Measurements from ENCODE around the gene XRCC6.
A peak's percentile ranks its signal among the peaks of the same experiment; 100 is the strongest.
"Not testable (repeated sequence)": the region's sequence is repeated elsewhere in the genome, so short reads cannot be mapped to it uniquely, and the experiment has no call there.

Gene XRCC6

DNA sequence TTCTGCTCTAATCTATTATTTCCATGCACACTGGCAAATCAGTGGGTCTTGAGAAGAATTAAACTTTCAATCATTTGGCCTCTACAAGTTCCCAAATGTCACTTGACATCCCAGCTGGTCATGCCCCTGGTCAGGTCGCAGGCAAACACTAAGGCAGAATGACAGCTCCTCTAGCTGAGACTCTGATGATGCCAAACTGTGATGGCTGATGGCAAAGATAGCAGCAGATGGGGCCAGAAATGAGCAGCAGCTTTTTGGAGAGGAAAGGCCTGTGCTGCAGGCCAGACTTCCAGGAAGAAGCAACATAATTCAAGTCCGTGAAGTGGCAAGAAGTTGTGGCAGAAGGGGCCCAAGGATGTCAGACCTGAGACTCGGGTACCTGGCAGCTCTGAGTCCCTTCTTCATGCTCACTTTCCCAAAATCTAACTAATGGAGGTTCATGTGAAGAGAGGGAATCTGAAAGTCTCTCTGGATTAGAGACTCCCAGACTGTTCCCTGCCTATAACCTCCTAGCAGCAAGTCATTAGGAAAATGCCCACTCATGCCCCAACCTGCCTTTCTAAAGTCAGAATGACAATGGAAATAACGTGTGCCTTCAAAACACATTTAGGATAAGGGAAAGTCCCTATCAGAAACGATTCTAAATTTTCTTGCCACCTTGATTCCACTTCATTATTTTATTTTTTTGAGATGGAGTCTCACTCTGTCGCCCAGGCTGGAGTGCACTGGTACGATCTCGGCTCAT, 22.0 kb upstream of the XRCC6 start:
- no peak for DNase-seq (ENCODE audit: low spot score)

DNA sequence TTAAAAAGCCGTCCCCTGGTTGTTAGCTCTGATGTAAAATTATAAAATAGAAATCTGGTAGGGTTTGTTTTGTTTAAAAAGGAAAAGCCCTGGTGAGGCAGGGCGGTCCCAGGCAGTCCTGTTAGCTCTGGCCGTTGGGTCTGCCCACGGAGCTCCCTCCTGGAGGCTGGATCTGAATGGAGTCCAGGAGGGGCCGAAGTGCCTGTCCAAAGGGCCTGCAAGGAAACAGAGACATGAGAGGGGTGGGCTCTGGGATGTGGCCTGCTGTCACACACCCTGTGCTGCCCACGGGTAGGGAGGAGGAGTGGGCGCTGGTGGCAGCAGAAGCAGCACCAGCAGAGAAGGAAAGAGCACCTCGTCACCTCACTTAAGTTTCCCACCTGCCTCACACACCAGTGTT, 20.1 kb upstream of the XRCC6 start:
- no peak for DNase-seq (ENCODE audit: low spot score)

DNA sequence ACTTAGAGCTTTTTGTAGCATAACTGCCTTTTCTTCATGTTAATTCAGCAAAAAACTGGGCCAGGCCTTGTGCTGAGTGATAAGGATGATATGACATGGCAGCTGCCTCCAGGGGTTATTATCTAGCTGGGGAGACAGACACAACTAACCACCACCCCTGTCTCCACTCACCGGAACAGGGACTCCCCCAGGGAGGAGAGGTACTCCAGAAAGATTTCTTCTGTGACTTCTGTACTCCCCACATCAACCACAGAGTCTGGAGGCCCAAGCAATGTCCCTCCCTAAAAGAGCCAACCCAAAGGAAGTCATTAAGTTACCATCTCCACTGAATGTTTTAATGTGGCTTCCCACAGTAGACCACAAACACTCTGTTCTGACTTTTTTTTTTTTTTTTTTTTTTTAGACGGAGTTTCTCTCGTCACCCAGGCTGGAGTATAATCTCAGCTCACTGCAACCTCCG, 17.2 kb upstream of the XRCC6 start:
- no peak for DNase-seq (ENCODE audit: low spot score)

DNA sequence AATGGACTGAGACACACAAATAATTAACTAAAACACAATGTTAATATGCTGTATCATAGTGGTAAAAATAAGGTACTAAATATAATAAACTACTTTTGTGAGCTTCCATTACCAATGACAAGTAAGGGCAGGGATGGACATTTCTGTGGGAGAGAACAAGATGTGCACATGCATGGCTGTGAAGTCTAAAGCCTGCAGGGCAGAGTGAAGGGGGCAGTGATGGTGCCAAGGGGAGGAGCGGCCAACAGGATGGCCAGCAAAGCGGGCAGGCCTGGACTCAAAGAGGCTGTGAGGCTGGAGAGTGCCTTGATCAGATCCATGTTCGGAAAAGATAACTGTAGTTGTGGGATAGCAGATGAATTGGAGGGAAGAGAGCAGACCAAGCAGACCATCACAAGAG, 12.7 kb upstream of the XRCC6 start:
- no peak for DNase-seq (ENCODE audit: low spot score)

DNA sequence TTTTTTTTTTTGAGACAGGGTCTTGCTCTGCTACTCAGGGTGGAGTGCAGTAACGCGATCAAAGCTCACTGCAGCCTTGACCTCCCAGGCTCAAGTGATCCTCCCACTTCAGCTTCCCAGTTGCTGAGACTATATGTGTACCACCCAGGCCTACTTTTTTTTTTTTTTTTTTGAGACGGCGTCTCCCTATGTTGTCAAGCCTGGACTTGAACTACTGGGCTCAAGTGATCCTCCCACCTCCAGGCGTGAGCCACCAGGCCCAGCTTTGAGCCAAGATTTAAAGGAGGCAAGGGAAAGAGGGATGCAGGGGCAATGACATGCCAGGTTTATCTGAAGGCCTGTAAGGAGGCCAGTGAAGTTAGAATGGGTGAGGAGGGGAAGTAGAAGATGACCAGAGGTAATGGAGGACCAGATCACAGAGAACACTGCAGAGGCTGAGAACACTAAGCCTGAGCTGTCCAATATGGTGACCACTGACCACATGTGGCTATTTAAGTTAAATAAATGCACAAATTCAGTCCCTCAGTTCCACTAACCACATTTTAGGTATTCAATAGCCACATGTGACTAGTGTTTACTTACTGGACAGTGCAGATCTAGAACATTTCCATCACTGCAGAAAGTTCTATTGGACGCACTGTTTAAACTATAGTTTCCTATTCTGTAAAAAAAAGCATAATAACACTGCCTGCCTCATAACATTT, 8.3 kb upstream of the XRCC6 start:
- DNase-seq (ENCODE audit: low spot score): no peak

DNA sequence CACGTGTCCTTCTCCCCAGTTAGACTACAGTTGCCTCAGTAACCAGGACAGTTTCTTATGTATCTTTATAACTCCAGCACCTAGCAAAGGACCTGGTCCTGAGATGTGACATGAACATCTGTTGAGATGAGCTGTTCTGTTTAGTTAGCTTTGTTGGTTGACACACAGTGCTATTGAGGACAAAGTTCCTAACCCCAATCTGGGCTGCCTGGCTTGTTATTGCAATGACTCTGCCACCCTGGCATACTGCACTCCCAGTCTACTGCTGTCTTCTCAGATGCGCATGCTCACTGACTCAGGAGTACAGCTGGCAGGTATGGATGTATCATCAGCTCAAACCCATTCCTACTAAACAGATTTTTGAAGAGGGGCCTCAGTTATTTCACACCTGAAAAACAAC, 7.6 kb upstream of the XRCC6 start:
- DNase-seq (ENCODE audit: low spot score): peak; percentile 15

DNA sequence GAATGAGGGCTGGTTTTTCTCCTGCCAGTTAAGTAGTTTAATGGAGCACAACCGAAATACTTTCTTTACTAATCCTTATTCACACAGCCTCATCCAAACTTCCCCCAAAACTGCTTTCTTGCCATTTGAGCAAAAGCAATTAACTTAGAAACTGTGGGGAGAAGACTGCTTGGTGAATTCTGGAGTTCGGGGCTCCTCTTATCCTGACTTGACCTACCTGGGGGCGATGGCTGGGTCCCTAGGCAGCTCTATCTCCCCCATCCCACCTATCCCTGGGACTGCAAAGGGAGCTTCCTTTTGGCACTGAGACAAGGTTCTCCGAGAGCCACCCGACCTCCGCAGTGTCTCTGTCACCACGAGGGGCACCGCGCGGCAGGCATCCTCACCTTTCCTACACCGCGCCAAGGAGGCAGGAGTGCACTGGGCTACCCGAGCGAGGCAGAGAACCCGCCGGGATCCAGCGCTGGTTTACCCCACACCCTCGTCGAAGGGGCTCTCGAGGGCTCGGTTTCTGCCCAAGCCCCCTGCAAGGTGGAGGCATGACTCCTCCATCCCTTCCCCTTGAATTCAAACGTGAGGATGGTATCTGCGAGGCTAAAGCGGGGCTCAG, 1.0 kb upstream of the XRCC6 start:
- peak; percentile 20 for DNase-seq (ENCODE audit: low spot score)

DNA sequence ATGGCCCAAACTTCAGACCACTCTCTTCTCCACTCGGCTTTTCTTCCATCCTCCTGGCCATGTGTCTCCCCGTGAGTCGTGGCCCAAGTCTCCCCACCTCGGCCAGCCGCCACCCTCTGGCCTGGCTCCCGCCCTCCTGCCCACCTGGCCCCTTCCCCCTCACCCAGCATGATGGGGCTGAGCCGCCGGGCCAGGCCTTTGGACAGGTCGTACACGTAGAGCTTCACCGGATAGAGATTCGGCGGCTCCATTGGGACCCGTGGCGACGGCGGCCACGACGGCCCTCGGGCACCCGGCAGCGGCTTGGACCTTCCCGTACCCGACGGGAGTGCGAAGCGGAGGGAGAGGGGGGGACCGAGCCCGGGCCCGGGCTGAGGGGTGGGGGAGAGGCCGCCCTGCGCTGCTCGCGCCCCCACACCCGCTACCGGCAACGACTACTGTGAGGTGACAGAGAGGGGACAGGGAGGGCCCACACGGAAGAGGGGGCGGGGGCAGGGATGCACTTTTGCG, 451 bp upstream of the XRCC6 start, which contains the start of gene DESI1:
DESI1 (minus strand) TSS at position 455 of the 510 bp plus-strand sequence; CDS start at position 251, 204 bp downstream.
- DNase-seq (ENCODE audit: low spot score): no peak

DNA sequence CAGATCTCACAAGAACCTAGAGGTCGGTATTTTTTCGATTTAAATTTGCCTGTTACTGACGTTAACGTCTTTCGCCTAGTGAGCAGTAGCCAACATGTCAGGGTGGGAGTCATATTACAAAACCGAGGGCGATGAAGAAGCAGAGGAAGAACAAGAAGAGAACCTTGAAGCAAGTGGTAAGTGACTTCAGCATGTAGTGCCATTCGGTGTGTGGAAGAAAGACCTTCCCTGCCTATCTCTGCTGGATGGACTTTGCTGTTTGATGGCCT, 750 bp downstream of the XRCC6 start:
- no peak for DNase-seq (ENCODE audit: low spot score)

DNA sequence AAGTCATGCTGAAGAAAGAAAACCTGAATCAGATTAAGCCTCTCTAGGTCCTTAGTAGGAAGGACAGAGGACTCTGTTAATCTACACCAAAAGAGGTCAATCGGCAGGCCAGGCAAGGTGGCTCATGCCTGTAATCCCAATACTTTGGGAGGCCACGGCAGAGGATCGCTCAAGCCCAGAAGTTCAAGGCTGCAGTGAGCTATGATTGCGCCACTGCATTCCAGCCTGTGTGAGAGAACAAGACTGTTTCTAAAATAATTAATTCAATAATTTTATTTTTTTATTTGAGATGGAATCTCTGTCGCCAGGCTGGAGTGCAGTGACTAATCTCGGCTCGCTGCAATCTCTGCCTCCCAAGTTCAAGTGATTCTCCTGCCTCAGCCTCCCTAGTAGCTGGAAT, 4.5 kb downstream of the XRCC6 start:
- DNase-seq (ENCODE audit: low spot score): no peak

DNA sequence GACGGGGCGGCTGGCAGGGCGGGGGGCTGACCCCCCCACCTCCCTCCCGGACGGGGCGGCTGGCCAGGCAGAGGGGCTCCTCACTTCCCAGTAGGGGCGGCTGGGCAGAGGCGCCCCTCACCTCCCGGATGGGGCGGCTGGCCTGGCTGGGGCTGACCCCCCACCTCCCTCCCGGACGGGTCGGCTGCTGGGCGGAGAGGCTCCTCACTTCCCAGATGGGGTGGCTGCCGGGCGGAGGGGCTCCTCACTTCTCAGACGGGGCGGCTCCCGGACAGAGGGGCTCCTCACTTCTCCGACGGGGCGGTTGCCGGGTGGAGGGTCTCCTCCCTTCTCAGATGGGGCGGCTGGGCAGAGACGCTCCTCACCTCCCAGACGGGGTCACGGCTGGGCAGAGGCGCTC, 10.0 kb downstream of the XRCC6 start:
- DNase-seq (ENCODE audit: low spot score): not testable (repeated sequence)

DNA sequence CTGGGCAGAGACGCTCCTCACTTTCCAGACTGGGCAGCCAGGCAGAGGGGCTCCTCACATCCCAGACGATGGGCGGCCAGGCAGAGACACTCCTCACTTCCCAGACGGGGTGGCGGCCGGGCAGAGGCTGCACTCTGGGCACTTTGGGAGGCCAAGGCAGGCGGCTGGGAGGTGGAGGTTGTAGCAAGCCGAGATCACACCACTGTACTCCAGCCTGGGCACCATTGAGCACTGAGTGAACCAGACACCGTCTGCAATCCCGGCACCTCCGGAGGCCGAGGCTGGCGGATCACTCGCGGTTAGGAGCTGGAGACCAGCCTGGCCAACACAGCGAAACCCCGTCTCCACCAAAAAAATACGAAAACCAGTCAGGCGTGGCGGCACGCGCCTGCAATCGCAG, 10.5 kb downstream of the XRCC6 start:
- DNase-seq (ENCODE audit: low spot score): not testable (repeated sequence)

DNA sequence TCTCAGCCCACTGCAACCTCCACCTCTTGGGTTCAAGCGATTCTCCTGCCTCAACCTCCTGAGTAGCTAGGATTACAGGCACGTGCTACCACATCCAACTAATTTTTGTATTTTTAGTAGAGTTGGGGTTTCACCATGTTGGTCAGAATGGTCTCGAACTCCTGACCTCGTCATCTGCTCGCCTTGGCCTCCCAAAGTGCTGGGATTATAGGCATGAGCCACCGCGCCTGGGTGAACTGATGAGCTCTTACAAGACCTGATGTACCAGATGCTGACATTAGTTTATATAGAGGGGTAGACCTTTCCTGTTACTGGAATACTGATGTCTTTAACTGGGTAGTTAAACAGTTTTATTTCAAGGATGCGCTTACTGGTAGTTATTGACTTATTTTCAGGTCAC, 13.5 kb downstream of the XRCC6 start:
- not testable (repeated sequence) for DNase-seq (ENCODE audit: low spot score)

DNA sequence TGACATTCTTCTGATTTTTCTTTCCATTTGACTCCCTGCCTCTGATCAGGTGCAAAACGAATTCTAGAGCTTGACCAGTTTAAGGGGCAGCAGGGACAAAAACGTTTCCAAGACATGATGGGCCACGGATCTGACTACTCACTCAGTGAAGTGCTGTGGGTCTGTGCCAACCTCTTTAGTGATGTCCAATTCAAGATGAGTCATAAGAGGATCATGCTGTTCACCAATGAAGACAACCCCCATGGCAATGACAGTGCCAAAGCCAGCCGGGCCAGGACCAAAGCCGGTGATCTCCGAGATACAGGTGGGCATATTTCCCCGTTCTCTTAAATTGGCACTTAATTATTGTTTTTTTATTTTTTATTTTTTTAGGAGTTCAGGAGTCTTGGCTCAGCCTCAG, 15.4 kb downstream of the XRCC6 start:
- peak; percentile 28 for DNase-seq (ENCODE audit: low spot score)

DNA sequence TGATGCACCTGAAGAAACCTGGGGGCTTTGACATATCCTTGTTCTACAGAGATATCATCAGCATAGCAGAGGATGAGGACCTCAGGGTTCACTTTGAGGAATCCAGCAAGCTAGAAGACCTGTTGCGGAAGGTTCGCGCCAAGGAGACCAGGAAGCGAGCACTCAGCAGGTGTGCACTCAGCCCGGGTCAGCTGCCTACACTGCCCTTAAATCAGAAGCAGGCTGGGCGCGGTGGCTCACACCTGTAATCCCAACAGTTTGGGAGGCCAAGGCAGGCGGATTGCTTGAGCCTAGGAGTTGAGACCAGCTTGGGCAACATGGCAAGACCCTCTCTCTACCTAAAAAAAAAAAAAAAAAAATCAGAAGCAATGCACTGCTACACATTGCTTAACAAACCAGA, 16.5 kb downstream of the XRCC6 start:
- not testable (repeated sequence) for DNase-seq (ENCODE audit: low spot score)

DNA sequence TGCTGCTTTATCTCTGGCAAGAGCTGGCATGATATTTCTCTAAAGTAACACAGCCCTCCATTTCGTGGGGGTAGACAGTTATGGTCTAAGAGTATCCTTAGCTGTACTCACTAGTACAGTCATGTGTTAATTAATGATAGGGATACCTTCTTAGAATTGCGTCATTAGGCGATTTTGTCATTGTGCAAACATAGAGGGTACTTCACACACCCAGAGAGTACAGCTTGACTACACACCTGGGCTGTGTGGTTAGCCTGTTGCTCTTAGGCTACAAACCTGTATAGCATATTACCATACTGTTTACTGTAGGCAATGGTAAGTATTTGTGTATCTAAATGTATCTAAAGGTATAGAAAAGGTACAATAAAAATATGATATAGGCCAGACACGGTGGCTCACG, 17.0 kb downstream of the XRCC6 start:
- no peak for DNase-seq (ENCODE audit: low spot score)

DNA sequence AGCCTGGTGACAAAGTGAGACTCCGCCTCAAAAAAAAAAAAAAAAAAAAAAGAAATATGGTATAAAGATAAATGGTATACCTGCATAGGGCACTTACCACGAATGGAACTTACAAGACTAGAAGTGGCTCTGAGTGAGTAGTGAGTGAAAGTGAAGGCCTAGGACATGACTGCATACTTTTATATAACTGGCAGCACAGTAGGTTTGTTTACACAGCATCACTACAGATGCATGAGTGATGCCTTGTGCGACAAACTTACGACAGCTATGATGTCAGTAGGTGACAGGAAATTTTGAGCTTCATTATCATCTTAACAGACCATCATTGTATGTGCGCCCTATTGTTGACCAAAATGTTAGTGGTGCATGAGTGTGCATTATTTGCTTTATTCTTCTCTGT, 17.7 kb downstream of the XRCC6 start:
- no peak for DNase-seq (ENCODE audit: low spot score)

DNA sequence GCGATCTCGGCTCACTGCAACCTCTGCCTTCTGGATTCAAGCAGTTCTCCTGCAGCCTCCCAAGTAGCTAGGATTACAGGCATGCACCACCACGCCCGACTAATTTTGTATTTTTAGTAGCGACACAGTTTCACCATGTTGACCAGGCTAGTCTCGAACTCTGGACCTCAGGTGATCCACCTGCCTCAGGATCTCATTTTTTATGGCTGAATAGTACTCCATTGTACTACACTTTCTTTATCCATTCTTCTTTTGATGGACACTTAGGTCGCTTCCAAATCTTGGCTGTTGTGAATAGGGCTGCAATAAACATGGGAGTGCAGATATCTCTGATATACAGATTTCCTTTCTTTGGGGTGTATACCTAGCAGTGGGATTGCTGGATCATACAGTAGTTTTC, 20.8 kb downstream of the XRCC6 start:
- DNase-seq (ENCODE audit: low spot score): no peak

DNA sequence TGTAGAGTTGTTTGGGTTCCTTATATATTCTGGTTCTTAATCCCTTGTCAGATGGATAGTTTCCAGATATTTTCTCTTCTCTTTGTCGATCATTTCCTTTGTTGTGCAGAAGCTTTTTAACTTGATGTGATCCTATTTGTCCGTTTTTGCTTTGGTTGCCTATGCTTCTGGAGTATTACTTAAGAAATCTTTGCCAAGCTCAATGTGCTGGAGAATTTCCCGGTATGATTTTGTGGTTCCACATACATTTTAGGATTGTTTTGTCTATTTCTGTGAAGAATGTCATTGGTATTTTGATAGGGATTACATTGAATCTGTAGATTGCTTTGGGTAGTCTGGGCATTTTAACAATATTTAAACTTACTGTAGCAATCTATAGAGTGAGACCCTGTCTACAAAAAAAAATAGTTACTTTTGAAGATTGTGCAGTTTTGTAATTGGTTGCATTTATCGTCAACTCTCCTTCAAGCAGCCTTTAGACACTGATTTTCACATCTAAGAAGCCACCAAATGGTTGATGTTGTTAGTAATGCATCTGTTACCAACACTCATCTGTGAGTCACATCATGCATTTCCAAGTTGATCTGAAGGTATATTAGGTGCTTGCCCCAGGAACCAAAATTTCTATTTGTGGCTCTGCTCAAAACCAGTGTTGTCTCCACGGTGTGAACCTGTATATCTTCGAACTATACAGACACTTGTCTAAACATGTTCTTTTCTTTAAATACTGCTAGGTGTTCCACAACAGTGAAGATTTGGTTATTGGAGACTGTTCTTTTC, 21.4 kb downstream of the XRCC6 start:
- DNase-seq (ENCODE audit: low spot score): peak; percentile 28

DNA sequence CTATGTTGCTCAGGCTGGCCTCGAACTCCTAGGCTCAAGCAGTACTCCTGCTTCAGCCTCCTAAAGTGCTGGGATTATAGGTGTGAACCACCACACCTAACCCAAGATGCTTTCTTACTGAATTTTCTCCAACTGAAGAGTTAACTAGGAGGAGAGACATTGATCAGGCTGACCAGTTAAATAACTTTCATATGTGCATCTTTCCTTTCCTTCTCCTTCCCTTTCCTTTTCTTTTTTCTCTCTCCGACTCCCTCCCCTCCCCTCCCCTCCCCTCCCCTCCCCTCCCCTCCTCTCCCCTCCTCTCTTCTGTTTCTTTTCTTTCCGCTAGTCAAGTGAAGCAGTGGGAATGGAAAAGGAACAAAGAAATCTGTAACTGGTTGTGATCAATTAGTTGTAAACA, 26.7 kb downstream of the XRCC6 start:
- DNase-seq (ENCODE audit: low spot score): no peak

DNA sequence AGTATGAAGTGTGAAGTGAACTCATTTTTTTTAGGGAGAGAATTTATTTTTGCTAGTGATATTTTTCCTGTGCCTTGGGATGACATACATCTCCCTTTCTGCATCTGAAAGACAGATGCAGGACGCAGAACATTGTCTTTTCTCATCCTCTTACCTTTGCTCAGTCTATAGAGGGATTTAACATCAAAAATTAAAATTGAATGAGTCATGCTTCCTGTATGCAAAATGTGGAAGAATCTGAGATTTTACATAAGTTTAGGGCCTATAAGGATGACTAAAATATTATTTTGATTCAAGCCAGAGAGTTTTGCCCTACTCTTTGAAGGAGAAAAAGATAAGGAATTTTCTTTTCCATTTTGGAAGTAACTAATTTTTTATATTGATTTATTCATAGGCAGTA, 27.3 kb downstream of the XRCC6 start:
- DNase-seq (ENCODE audit: low spot score): no peak

DNA sequence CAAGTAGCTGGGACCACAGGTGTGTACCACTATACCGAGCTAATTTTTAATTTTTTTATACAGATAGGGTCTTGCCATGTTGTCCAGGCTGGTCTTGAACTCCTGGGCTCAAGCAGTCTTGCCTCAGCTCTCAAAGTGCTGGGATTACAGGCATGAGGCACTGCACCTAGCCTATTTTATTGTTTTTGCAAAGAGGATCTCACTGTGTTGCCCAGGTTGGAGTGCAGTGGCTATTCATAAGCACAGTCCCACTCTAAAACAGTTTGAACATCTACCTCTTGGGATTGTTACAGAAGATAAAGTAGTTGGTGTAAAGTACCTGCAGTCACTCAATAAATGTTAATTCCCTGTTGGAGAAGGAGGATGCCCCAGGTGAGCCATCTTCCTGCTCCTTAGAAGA, 29.1 kb downstream of the XRCC6 start:
- DNase-seq (ENCODE audit: low spot score): no peak

Data from AG08396 (cell line).